WI38 (cell line): ENCODE measurements around the gene TSPAN15.

ENCODE experiments used
- H3K4me3 ChIP-seq: 2 replicates; pipeline ENCODE4 v1.5.1; 2011; ENCODE audit warnings: low read depth, mild to moderate bottlenecking, control low read depth, low read length
- TF ChIP-seq, protein P1 (sequence below): IDR thresholded peaks from 2 replicates; pipeline ENCODE4 v1.5.1; 2012; ENCODE audit warnings: low read depth, mild to moderate bottlenecking, control low read depth, low read length

The TSPAN15 gene

DNA sequence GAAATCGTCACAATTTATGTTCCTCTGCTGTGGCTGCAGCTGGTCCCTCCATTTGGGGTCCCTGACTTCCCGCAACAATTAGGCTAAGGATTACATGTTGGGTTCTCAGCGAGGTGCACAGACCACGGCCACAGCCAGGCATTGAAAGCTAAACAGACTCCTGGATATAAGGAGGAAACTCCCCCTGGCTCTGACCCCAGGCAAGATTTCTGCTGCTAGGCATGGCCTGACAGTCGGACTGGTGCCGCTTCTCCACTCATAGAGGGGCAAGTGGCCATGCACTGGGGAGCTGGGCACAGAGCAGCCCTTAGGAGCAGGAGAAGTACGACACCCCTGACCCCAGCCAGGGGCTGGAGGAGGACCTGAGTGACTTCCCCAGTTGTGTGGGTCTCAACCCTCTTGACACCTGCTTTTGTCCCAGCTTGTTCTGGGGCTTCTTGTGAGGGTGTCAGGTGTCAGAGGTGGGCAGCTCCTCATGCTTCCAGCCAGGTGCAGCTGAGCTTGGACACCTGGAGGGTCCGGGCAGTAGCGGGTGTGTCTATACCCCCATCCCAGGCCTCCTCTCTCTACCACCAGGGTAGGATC is 38.3 kb downstream of the TSPAN15 start:
- TF ChIP-seq, protein P1, sequence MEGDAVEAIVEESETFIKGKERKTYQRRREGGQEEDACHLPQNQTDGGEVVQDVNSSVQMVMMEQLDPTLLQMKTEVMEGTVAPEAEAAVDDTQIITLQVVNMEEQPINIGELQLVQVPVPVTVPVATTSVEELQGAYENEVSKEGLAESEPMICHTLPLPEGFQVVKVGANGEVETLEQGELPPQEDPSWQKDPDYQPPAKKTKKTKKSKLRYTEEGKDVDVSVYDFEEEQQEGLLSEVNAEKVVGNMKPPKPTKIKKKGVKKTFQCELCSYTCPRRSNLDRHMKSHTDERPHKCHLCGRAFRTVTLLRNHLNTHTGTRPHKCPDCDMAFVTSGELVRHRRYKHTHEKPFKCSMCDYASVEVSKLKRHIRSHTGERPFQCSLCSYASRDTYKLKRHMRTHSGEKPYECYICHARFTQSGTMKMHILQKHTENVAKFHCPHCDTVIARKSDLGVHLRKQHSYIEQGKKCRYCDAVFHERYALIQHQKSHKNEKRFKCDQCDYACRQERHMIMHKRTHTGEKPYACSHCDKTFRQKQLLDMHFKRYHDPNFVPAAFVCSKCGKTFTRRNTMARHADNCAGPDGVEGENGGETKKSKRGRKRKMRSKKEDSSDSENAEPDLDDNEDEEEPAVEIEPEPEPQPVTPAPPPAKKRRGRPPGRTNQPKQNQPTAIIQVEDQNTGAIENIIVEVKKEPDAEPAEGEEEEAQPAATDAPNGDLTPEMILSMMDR: no peak
- no peak overlapping the region for H3K4me3 ChIP-seq

GRCh38 chr10:69490876-69491275 is 39.6 kb downstream of the TSPAN15 start:
- TF ChIP-seq, protein P1: no peak
- H3K4me3 ChIP-seq: no peak overlapping the region

GRCh38 chr10:69491611-69492010 is 40.3 kb downstream of the TSPAN15 start:
- no peak overlapping the region for H3K4me3 ChIP-seq
- TF ChIP-seq, protein P1: no peak

GRCh38 chr10:69492091-69492745 is 41.0 kb downstream of the TSPAN15 start:
- H3K4me3 ChIP-seq: no peak overlapping the region
- TF ChIP-seq, protein P1: no peak

- H3K4me3 ChIP-seq: no peak overlapping the region
- TF ChIP-seq, protein P1: no peak
Measured at GRCh38 chr10:69492746-69493462, 41.6 kb downstream of the TSPAN15 start.

DNA sequence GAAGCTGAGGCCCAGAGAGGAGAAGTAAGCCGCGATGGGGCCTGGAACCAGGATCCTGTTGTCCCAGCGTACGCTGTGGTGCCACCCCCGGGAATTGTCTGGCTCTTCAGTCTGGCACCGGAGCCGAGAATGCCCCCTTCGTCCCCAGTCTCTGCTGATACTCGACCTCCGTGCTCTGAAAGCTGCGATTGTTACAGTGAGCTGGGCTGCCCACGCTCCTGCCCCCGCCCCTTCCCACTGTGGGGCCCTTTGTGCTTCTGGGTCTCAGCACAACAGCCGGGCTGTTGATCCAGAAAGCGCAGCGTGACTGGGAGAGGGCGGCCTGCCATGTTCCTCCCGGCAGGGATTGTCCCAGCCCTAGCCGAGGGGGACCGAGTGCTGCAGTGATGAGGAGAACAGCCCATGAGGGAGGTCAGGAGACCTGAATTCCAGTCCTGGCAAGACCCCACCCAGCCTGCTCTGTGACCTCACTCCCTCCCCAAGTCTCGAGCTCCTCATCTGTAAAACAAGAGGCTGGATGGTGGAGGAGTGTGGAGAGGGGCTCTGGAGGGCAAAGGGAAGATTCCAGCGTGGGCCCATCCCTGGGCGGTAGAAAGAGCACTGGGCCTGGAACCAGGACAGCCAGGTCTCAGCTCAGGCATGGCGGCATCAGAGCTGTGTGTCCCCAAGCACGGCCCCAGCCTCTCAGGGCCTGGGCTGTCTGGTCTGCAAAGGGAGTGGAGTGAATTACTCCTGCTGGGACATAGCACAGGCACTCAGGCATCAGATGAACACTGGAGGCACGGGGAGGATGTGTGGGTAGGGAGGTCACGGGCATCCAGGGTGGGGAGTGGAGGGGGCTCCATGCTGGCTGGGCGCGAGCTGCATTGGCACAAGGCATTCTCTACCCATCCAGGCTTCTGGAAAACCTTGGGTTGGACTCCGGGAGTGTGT is 43.6 kb downstream of the TSPAN15 start:
- TF ChIP-seq, protein P1: no peak
- H3K4me3 ChIP-seq: no peak overlapping the region
